ENCODE results near the gene POLK. TPM values are rescaled to one million over a fixed set of nuclear protein-coding genes. Genes with fewer than 3 reads are reported as not detected.

POLK gene
- total RNA-seq, 2 experiments from 2014 or later: 25.2 to 28.6 TPM

Other genes starting within 250 kb of the POLK start
- 10 to 100 TPM; 48.1 to 48.3 TPM for gene HMGCR, start 174.7 kb upstream of the POLK start, total RNA-seq
- gene CERT1, start 262 bp upstream of the POLK start, total RNA-seq: 10 to 100 TPM; 23.3 to 24.2 TPM
- gene ANKDD1B, start 99.6 kb downstream of the POLK start, total RNA-seq: not detected
- gene POC5, start 205.5 kb downstream of the POLK start, total RNA-seq: 10 to 100 TPM; 16.5 to 16.6 TPM

Measured in activated naive CD8-positive, alpha-beta T cell treated with anti-CD3 and anti-CD28 coated beads for 36 hours (primary cell).